Trophoblast cell (in vitro differentiated cells and primary cell): ENCODE results near the gene KISS1.

ENCODE experiments used
- DNase-seq, 2 donors: peaks; one replicate each; pipeline ENCODE4 v3.0.0-alpha.2; 2016
- H2AFZ ChIP-seq: 2 replicates; pipeline ENCODE4 v1.6.1; 2013; ENCODE audit warnings: low read length, moderate library complexity, mild to moderate bottlenecking; ENCODE audit not compliant: insufficient read depth, poor library complexity
- H2AK5ac ChIP-seq: 2 replicates; pipeline ENCODE4 v1.6.1; 2013; ENCODE audit warnings: mild to moderate bottlenecking, low read length
- H2BK120ac ChIP-seq: 2 replicates; pipeline ENCODE4 v1.6.1; 2013; ENCODE audit warnings: low read length, mild to moderate bottlenecking, moderate library complexity; ENCODE audit not compliant: insufficient read depth, poor library complexity
- H2BK12ac ChIP-seq: 2 replicates; pipeline ENCODE4 v1.6.1; 2013; ENCODE audit warnings: mild to moderate bottlenecking, low read length, moderate library complexity
- H2BK5ac ChIP-seq: 2 replicates; pipeline ENCODE4 v1.6.1; 2013; ENCODE audit warnings: low read length, low read depth, moderate library complexity, mild to moderate bottlenecking; ENCODE audit not compliant: poor library complexity
- H3K14ac ChIP-seq: 2 replicates; pipeline ENCODE4 v1.6.1; 2013; ENCODE audit warnings: mild to moderate bottlenecking, low read length
- H3K18ac ChIP-seq: 2 replicates; pipeline ENCODE4 v1.6.1; 2013; ENCODE audit warnings: mild to moderate bottlenecking, low read length
- H3K23ac ChIP-seq: 2 replicates; pipeline ENCODE4 v1.6.1; 2013; ENCODE audit warnings: low read length
- H3K27ac ChIP-seq: 2 replicates; pipeline ENCODE4 v1.5.1; 2013; ENCODE audit warnings: low read depth, mild to moderate bottlenecking, inconsistent platforms, low read length, moderate library complexity
- H3K27me3 ChIP-seq: 2 replicates; pipeline ENCODE4 v1.6.1; 2013; ENCODE audit warnings: inconsistent platforms, mild to moderate bottlenecking, low read length, moderate library complexity; ENCODE audit not compliant: insufficient read depth
- H3K36me3 ChIP-seq, 2 experiments: 1 replicate in 1 of 2; 2 replicates in 1 of 2; pipeline ENCODE4 v1.6.1; 2013; ENCODE audit warnings: low read length in 2 of 2, mild to moderate bottlenecking in 2 of 2, moderate library complexity in 1 of 2; ENCODE audit not compliant: insufficient read depth in 2 of 2, control insufficient read depth in 1 of 2
- H3K4ac ChIP-seq: 2 replicates; pipeline ENCODE4 v1.6.1; 2013; ENCODE audit warnings: low read depth, mild to moderate bottlenecking, low read length, moderate library complexity
- H3K4me1 ChIP-seq, 2 experiments: 1 replicate in 1 of 2; 2 replicates in 1 of 2; pipeline ENCODE4 v1.6.1; 2013; ENCODE audit warnings: low read length in 2 of 2, mild to moderate bottlenecking in 2 of 2, moderate library complexity in 1 of 2; ENCODE audit not compliant: insufficient read depth in 2 of 2, control insufficient read depth in 1 of 2
- H3K4me2 ChIP-seq: 2 replicates; pipeline ENCODE4 v1.6.1; 2013; ENCODE audit warnings: inconsistent platforms, mild to moderate bottlenecking, low read length, moderate library complexity
- H3K4me3 ChIP-seq: 2 replicates; pipeline ENCODE4 v1.5.1; 2013; ENCODE audit warnings: mild to moderate bottlenecking, low read depth, low read length, inconsistent platforms
- H3K79me1 ChIP-seq: one replicate; pipeline ENCODE4 v1.6.1; 2013; ENCODE audit warnings: low read length
- H3K79me2 ChIP-seq: 2 replicates; pipeline ENCODE4 v1.6.1; 2013; ENCODE audit warnings: low read length, mild to moderate bottlenecking; ENCODE audit not compliant: control insufficient read depth, insufficient read depth, poor library complexity
- H3K9ac ChIP-seq: 2 replicates; pipeline ENCODE4 v1.6.1; 2013; ENCODE audit warnings: mild to moderate bottlenecking, low read length
- H3K9me3 ChIP-seq: 2 replicates; pipeline ENCODE4 v1.6.1; 2013; ENCODE audit warnings: low read depth, mild to moderate bottlenecking, control low read depth, inconsistent platforms, low read length; ENCODE audit not compliant: insufficient read depth
- H4K12ac ChIP-seq: 2 replicates; pipeline ENCODE4 v1.6.1; 2013; ENCODE audit warnings: low read depth, mild to moderate bottlenecking, low read length, moderate library complexity
- H4K8ac ChIP-seq: 2 replicates; pipeline ENCODE4 v1.6.1; 2013; ENCODE audit warnings: low read depth, mild to moderate bottlenecking, low read length, moderate library complexity
- H4K91ac ChIP-seq: one replicate; pipeline ENCODE4 v1.6.1; 2013; ENCODE audit warnings: low read depth, mild to moderate bottlenecking, low read length, moderate library complexity
- WGBS: extraction: QIAGEN DNeasy Blood & Tissue Kit; methylation state at CpG from one replicate; pipeline ENCODE4 v1.1.7; 2013; ENCODE audit warnings: missing lambda C conversion rate; ENCODE audit not compliant: insufficient read length, insufficient coverage; ENCODE audit errors: extremely low coverage; 5-methylcytosine and 5-hydroxymethylcytosine counted together

KISS1 gene

DNA sequence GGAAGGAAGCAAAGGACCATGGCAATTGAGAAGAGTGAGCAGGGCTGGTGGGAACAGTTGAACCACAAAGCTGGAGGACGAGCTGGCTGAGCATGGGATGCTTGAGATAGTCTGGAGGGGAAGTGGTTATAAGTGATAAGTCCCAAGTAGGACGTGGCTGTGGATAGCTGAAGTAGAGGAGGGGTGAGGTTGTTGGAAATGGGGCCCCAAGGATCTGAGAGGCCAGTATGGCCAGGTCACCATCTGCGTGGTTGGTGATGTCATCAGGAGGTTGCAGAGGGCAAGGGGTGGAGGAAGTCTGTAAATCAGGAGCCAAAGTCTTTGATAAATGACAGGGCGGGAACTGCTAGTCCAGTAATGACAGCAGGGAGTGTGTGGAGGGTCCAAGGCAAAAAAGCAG lies 19.2 kb downstream of the KISS1 start:
- no peak overlapping the region for H3K4me3 ChIP-seq
- DNase-seq, result no peak
- H3K9me3 ChIP-seq, result peaks cover 3% of the 10 kb centered on the region
- no peak overlapping the region for H4K91ac ChIP-seq
- H4K12ac ChIP-seq, result no peak overlapping the region
- no peaks in the 10 kb centered on the region for H3K27me3 ChIP-seq
- H3K27ac ChIP-seq, result no peak overlapping the region
- peaks cover 0 to 4% of the 10 kb centered on the region in 2 experiments for H3K4me1 ChIP-seq
- WGBS, result no CpG with 5 or more reads among the region's 4 CpGs
- no peak overlapping the region for H2BK120ac ChIP-seq
- H3K79me1 ChIP-seq, result no peaks in the 10 kb centered on the region
- no peaks in the 10 kb centered on the region for H3K36me3 ChIP-seq
- no peak overlapping the region for H2BK5ac ChIP-seq
- H2BK12ac ChIP-seq, result no peak overlapping the region
- H2AFZ ChIP-seq, result no peak overlapping the region
- no peak overlapping the region for H3K4me2 ChIP-seq
- H3K79me2 ChIP-seq, result no peaks in the 10 kb centered on the region
- peak overlapping the region; percentile 33 for H3K23ac ChIP-seq
- no peak overlapping the region for H4K8ac ChIP-seq
- no peak overlapping the region for H3K9ac ChIP-seq
- no peak overlapping the region for H3K14ac ChIP-seq
- no peak overlapping the region for H3K18ac ChIP-seq
- no peak overlapping the region for H3K4ac ChIP-seq
- H2AK5ac ChIP-seq, result no peak overlapping the region

DNA sequence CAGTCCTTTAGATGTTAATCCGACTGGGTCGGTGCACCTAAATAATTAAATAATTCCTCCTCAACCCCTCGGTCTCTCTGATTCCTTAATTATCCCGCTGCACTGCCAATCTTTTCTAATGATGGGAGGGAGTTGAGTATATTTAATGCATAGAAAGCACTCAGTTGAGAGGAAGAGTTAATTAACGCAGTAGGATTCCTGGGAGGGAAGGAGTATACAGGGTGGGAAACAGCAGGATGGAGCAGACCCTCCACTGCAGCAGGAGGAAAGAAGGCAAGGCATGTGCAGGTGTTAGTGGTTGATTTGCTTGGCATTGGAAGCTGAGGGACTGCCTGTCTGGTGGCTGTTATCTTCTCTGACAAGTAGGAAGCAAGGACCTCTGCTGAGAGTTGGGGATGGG lies 20.2 kb downstream of the KISS1 start:
- no peak for DNase-seq
- no peak overlapping the region for H3K9ac ChIP-seq
- H2AFZ ChIP-seq, result no peak overlapping the region
- no peak overlapping the region for H4K91ac ChIP-seq
- H2AK5ac ChIP-seq, result no peak overlapping the region
- H3K4me2 ChIP-seq, result no peak overlapping the region
- no peaks in the 10 kb centered on the region for H3K36me3 ChIP-seq
- H3K23ac ChIP-seq, result no peak overlapping the region
- no CpG with 5 or more reads among the region's 5 CpGs for WGBS
- H3K18ac ChIP-seq, result no peak overlapping the region
- H3K14ac ChIP-seq, result no peak overlapping the region
- H3K4me3 ChIP-seq, result no peak overlapping the region
- H4K8ac ChIP-seq, result no peak overlapping the region
- H4K12ac ChIP-seq, result no peak overlapping the region
- no peak overlapping the region for H3K4ac ChIP-seq
- peaks cover 3% of the 10 kb centered on the region for H3K9me3 ChIP-seq
- no peak overlapping the region for H2BK12ac ChIP-seq
- H3K27ac ChIP-seq, result no peak overlapping the region
- H2BK120ac ChIP-seq, result no peak overlapping the region
- H3K79me2 ChIP-seq, result no peaks in the 10 kb centered on the region
- no peaks in the 10 kb centered on the region for H3K27me3 ChIP-seq
- no peak overlapping the region for H2BK5ac ChIP-seq
- H3K4me1 ChIP-seq, result peaks cover 2 to 7% of the 10 kb centered on the region in 2 experiments
- H3K79me1 ChIP-seq, result no peaks in the 10 kb centered on the region

- no peak overlapping the region for H4K8ac ChIP-seq
- H3K14ac ChIP-seq, result no peak overlapping the region
- H4K12ac ChIP-seq, result no peak overlapping the region
- H3K4me3 ChIP-seq, result no peak overlapping the region
- no peak overlapping the region for H2AK5ac ChIP-seq
- no peaks in the 10 kb centered on the region for H3K27me3 ChIP-seq
- H3K4me1 ChIP-seq, result peaks cover 2 to 7% of the 10 kb centered on the region in 2 experiments
- H3K79me1 ChIP-seq, result no peaks in the 10 kb centered on the region
- H4K91ac ChIP-seq, result no peak overlapping the region
- H3K23ac ChIP-seq, result no peak overlapping the region
- no peaks in the 10 kb centered on the region for H3K36me3 ChIP-seq
- H3K79me2 ChIP-seq, result no peaks in the 10 kb centered on the region
- H2BK12ac ChIP-seq, result no peak overlapping the region
- peaks cover 2% of the 10 kb centered on the region for H3K9me3 ChIP-seq
- H2BK120ac ChIP-seq, result no peak overlapping the region
- DNase-seq, result no peak
- no peak overlapping the region for H3K4ac ChIP-seq
- no peak overlapping the region for H3K18ac ChIP-seq
- no peak overlapping the region for H3K27ac ChIP-seq
- H3K4me2 ChIP-seq, result no peak overlapping the region
- H3K9ac ChIP-seq, result no peak overlapping the region
- no peak overlapping the region for H2AFZ ChIP-seq
- H2BK5ac ChIP-seq, result no peak overlapping the region
- 100% methylated on average over 1 of the region's 3 CpGs for WGBS
These were observed 21.3 kb downstream of the KISS1 start for GRCh38 chr1:204174958-204175357.

DNA sequence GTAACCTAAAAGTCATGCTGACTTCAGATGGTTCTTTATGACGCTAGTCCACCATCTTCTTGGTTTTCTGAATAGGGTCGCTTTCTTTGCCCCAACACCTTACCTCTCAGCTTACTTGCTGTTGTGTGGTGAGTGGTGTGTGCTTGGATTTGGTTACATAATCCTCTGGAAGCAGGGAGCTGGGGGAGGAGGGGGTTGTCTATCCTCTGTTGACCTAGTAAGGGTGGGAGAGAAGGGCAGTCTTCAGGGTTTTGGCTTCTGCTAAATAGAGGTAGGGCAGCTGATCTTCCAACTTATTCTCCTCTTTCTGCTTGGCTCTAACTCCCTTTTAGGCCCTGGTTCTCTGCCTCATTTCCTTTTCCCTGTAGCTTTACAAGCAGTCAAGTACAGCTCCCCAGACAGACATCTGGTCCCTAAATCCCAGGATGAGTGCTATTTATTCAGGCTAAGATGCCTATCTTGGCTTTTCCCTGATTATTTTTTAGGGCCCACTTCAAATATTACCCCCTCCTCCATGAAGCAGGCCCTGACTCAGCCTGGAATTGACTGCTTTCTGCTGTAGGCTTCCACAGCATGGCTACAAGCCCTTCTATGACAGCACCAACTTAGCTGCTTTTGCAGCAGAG lies 23.8 kb downstream of the KISS1 start:
- Histone ChIP-seq H2BK5ac (no peak overlapping the region), H3K27me3 (no peaks in the 10 kb centered on the region), H3K14ac (no peak overlapping the region), H3K9ac (no peak overlapping the region), H2AK5ac (no peak overlapping the region), H3K4me2 (no peak overlapping the region), H3K79me1 (no peaks in the 10 kb centered on the region), H3K27ac (no peak overlapping the region), H3K18ac (no peak overlapping the region), H4K8ac (no peak overlapping the region), H2BK120ac (no peak overlapping the region), H3K4ac (no peak overlapping the region), H3K23ac (no peak overlapping the region), H4K12ac (no peak overlapping the region), H3K36me3 (no peaks in the 10 kb centered on the region), H3K9me3 (peaks cover 2% of the 10 kb centered on the region), H2BK12ac (no peak overlapping the region), H3K4me1 (peaks cover 2 to 7% of the 10 kb centered on the region in 2 experiments), H2AFZ (no peak overlapping the region), H3K4me3 (no peak overlapping the region), H3K79me2 (no peaks in the 10 kb centered on the region), H4K91ac (no peak overlapping the region)
- WGBS, result no CpG with 5 or more reads among the region's 2 CpGs
- DNase-seq, result no peak
